22Rv1 (cell line): Measurements from ENCODE around the gene TAS2R5.
"Not testable (repeated sequence)": the region's sequence is repeated elsewhere in the genome, so short reads cannot be mapped to it uniquely, and the experiment has no call there.

Experiments
- H3K27ac ChIP-seq: fragments of 450-650 bp; 2 replicates; pipeline ENCODE4 v1.5.1; 2017
- ZFX ChIP-seq: fragments of 450-650 bp; IDR thresholded peaks from 2 replicates; pipeline ENCODE4 v1.6.1; 2017; ENCODE audit warnings: antibody characterized with exemption, borderline replicate concordance
- TF ChIP-seq, protein P1 (sequence below): fragments of 450-650 bp; IDR thresholded peaks from 2 replicates; pipeline ENCODE4 v1.5.1; 2017; ENCODE audit warnings: mild to moderate bottlenecking

Gene TAS2R5

DNA sequence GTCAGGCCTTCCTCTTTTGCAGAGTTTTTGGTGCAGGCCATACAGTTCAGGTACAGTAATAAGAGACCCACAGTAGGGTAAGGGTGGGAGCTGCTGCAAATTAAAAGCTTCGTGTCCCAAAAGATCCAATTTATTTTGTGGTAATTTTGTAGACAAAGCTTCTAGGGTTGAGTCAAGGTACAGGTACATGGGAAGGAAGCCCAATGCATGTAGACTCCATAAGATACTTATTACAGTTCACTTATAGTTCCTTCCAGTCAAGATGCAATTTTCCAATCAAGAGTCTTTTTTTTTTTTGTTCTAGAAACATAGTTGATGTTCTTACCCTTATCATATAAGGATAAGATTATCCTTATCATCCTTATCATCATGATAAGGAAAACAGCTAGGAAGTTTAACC lies 13.6 kb upstream of the TAS2R5 start, which contains the start of gene TAS2R4:
Gene TAS2R4, plus strand, starts transcription at position 301 of the 400 bp plus-strand sequence. CDS start 1,815 bp downstream, outside the sequence.
- no peak within 1 kb of the TSS for H3K27ac ChIP-seq
- TF ChIP-seq, protein P1, sequence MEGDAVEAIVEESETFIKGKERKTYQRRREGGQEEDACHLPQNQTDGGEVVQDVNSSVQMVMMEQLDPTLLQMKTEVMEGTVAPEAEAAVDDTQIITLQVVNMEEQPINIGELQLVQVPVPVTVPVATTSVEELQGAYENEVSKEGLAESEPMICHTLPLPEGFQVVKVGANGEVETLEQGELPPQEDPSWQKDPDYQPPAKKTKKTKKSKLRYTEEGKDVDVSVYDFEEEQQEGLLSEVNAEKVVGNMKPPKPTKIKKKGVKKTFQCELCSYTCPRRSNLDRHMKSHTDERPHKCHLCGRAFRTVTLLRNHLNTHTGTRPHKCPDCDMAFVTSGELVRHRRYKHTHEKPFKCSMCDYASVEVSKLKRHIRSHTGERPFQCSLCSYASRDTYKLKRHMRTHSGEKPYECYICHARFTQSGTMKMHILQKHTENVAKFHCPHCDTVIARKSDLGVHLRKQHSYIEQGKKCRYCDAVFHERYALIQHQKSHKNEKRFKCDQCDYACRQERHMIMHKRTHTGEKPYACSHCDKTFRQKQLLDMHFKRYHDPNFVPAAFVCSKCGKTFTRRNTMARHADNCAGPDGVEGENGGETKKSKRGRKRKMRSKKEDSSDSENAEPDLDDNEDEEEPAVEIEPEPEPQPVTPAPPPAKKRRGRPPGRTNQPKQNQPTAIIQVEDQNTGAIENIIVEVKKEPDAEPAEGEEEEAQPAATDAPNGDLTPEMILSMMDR = no peak
- TF ChIP-seq ZFX = no peak

DNA sequence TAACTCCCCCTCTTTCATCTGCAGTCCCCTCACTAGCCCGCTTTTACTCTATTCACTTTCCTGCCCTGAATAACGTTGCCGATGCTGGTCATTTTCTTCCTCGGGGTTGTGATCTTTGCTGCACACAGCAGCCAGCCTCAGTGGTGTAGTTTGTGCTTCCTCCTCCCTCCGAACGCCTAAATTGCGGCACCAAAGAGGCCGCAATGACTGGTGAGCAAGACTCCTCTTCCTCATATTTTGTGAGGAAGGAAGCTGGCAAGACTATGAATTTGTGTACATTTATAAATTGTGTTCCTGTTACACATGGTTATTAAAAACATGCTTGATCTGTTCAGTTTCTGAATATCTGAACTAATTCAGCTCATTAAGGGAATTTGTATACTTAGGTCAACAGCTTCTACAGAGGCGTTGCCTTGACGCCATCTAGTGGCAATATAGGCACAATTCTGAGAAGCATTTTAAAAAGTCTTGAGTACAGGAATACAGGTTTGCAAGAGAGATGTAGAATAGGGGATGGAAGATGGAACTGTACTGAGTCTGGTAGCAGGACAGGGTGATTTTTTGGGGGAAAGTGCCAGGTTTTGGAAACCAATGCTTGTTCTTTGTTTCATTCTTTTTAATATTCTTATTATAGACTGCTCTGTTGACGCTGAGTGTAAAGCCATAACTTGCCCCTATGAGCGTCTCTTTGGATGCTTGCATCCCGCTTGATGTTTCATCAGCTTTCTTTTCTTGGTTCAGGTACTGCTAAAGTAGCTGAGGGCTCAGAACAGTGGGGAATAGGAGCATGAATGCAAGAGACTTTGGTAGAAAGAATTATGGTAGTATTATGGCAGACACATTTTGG lies 4.1 kb upstream of the TAS2R5 start:
- no peak overlapping the region for H3K27ac ChIP-seq
- TF ChIP-seq, protein P1 = peak; percentile 99
- TF ChIP-seq ZFX = no peak

DNA sequence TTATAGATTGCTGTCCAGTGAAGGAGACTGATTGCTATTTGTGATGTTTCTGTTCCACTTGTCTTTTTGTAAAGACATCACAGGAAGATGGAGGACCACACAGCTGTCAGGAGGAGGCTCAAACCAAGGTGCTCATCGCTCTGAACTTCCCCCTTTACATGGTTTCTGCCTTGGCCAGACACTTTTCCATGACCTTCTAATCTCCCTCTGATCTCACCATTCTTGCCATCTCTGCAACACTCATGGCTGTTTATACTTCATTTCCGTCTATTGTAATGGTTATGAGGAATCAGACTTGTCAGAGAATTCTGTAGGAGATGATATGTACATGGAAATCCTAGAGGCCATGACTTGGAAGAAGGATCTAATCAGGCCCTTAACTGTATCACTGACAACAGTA lies 1.7 kb upstream of the TAS2R5 start:
- no peak for TF ChIP-seq ZFX
- TF ChIP-seq, protein P1 = no peak
- H3K27ac ChIP-seq = no peak overlapping the region

DNA sequence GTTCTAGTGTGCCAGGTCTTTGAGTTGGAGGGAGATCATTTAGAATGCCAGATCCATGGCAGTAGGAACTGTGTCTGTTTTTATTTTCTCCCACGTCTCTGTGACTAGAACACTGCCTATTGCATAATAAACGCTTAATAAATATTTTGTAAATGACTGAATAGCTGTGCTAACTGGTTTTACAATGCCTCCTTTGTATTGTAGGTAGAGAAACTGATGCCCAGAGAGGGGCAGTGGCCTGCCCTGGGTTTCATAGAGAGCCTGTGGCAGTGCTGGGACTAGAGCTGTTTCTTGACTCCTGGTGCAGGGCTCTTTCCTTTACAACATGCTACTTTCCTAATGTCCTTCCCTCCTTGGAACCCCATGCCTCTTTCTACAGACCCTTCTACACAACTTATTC lies 2.5 kb downstream of the TAS2R5 start:
- H3K27ac ChIP-seq = no peak overlapping the region
- no peak for TF ChIP-seq ZFX
- TF ChIP-seq, protein P1 = no peak

DNA sequence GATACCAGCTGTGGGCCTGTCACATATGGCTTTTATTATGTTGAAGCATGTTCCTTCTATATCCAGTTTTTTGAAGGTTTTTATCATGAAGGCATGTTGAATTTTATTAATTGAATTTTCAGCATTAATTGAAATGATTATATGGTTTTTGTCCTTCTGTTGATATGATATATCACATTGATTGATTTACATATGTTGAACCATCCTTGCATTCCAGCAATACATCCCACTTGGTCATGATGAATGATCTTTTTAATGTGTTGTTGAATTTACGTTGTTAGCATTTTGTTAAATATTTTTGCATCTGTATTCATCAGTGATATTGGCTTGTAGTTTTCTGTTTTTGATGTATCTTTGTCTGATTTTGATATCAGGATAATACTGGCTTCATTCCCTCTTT lies 30.1 kb downstream of the TAS2R5 start:
- TF ChIP-seq, protein P1 = no peak
- TF ChIP-seq ZFX = no peak

DNA sequence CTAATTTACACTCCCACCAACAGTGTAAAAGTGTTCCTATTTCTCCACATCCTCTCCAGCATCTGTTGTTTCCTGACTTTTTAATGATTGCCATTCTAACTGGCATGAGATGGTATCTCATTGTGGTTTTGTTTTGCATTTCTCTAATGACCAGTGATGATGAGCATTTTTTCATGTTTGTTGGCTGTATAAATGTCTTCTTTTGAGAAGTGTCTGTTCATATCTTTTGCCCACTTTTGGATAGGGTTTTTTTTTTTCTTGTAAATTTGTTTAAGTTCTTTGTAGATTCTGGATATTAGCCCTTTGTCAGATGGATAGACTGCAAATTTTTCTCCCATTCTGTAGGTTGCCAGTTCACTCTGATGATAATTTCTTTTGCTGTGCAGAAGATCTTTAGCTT lies 32.4 kb downstream of the TAS2R5 start:
- not testable (repeated sequence) for H3K27ac ChIP-seq

More for the DNA sequence above, 30.1 kb downstream of the TAS2R5 start:
- no peak overlapping the region for H3K27ac ChIP-seq

DNA sequence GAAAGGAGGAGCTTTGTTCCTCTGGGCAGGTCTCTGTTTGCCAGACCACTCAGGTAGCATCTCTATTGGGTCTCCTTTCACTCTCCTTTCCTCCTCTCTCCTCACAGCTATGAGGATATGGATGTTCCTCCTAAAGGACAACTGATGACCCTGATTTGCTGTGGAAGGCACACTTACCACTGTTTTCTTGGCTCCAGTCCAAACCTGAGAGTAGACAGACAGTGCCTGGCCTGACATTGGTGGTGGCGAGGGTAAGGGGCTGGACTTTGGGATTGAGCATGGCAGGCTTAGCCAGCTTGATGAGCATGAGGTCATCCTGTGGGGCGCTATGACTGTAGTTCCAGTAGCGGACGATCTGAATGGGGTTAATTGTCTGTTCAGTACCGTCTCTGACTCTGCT lies 47.7 kb downstream of the TAS2R5 start:
- no peak for TF ChIP-seq ZFX
- TF ChIP-seq, protein P1 = no peak
- no peak overlapping the region for H3K27ac ChIP-seq
